ENCODE data around the gene SMPD3.

Gene SMPD3

GRCh38 chr16:68470461-68471150 is 22.3 kb upstream of the SMPD3 start:
- no peak for DNase-seq (ENCODE audit: low spot score)

- DNase-seq (ENCODE audit: low spot score), result no peak
Observed at GRCh38 chr16:68469796-68470460, 21.6 kb upstream of the SMPD3 start.

GRCh38 chr16:68468842-68469241 is 20.5 kb upstream of the SMPD3 start:
- no peak for DNase-seq (ENCODE audit: low spot score)

- no peak for DNase-seq (ENCODE audit: low spot score)
Observed at GRCh38 chr16:68466174-68466573, 17.9 kb upstream of the SMPD3 start.

- DNase-seq (ENCODE audit: low spot score), result no peak
Observed at GRCh38 chr16:68463904-68464303, 15.6 kb upstream of the SMPD3 start.

GRCh38 chr16:68460067-68460466 is 11.8 kb upstream of the SMPD3 start:
- no peak for DNase-seq (ENCODE audit: low spot score)

GRCh38 chr16:68459457-68459856 is 11.1 kb upstream of the SMPD3 start:
- DNase-seq (ENCODE audit: low spot score), result no peak

GRCh38 chr16:68458551-68458950 is 10.2 kb upstream of the SMPD3 start:
- no peak for DNase-seq (ENCODE audit: low spot score)

- no peak for DNase-seq (ENCODE audit: low spot score)
Observed at GRCh38 chr16:68458101-68458500, 9.8 kb upstream of the SMPD3 start.

GRCh38 chr16:68455631-68456030 is 7.3 kb upstream of the SMPD3 start:
- no peak for DNase-seq (ENCODE audit: low spot score)

GRCh38 chr16:68454920-68455435 is 6.7 kb upstream of the SMPD3 start:
- DNase-seq (ENCODE audit: low spot score), result no peak

GRCh38 chr16:68453816-68454215 is 5.5 kb upstream of the SMPD3 start:
- no peak for DNase-seq (ENCODE audit: low spot score)

- DNase-seq (ENCODE audit: low spot score), result peak; percentile 70
Observed at GRCh38 chr16:68452176-68452575, 3.9 kb upstream of the SMPD3 start.

- no peak for DNase-seq (ENCODE audit: low spot score)
Observed at GRCh38 chr16:68451676-68452075, 3.4 kb upstream of the SMPD3 start.

GRCh38 chr16:68450741-68451255 is 2.5 kb upstream of the SMPD3 start:
- peak; percentile 32 for DNase-seq (ENCODE audit: low spot score)

- DNase-seq (ENCODE audit: low spot score), result no peak
Observed at GRCh38 chr16:68447653-68448359, 502 bp downstream of the SMPD3 start.

- no peak for DNase-seq (ENCODE audit: low spot score)
Observed at GRCh38 chr16:68446681-68447652, 1.3 kb downstream of the SMPD3 start.

GRCh38 chr16:68445458-68445857 is 2.9 kb downstream of the SMPD3 start:
- DNase-seq (ENCODE audit: low spot score), result peak; percentile 26

- DNase-seq (ENCODE audit: low spot score), result peak; percentile 58
Observed at GRCh38 chr16:68444056-68444657, 4.2 kb downstream of the SMPD3 start.

GRCh38 chr16:68436581-68436980 is 11.7 kb downstream of the SMPD3 start:
- DNase-seq (ENCODE audit: low spot score), result no peak

- DNase-seq (ENCODE audit: low spot score), result no peak
Observed at GRCh38 chr16:68434624-68435210, 13.6 kb downstream of the SMPD3 start.

Measured in GM03348 (cell line).